ENCODE results near the gene LAGE3. TPM values are rescaled to one million over a fixed set of nuclear protein-coding genes. Genes with fewer than 3 reads are reported as not detected.

LAGE3 gene
- polyA plus RNA-seq, 4 donors, result 11.4 to 19.4 (median 13.4) TPM

DNA sequence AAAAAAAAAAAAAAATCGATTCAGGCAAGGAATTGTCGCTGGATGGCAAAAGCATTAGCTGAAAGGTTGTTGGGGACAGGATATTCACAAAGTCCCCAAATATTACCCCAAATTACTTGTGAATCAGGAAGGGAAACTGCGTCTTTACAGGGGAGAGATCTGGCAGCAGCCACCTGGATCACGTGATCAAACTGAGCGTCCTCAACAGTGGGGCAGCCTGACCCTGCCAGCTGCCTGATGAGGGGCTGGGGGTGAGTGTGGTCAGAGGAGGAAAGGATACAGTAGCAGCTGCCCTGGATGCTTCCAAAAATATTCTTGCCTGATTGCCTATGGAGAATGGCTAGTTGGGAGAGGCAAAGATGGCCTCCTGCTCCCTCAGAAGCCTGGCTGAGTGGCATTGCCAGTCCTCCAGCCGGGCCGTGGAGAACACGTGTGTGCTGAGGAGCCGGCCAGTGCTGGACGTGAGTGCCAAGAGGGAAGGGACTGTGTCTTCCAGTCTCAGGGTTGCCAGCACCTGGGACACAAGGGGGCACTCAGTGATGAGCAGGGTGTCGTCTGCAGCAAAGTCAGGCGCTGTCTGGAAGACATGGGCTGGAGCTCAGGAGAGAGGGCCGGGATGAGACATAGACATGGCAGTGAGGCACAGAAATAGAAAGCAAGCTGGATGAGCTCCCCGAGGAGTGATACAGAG lies 3.0 kb upstream of the LAGE3 start:
- DNase-seq (ENCODE audit: low read depth in 4 of 4, low spot score in 2 of 4), result no peak

- no peak for DNase-seq (ENCODE audit: low read depth in 4 of 4, low spot score in 2 of 4)
These were observed 2.1 kb upstream of the LAGE3 start for GRCh38 chrX:154481195-154481594.

- no peak for DNase-seq (ENCODE audit: low read depth in 4 of 4, low spot score in 2 of 4)
These were observed 1.1 kb downstream of the LAGE3 start for GRCh38 chrX:154477891-154478477.

- no peak for DNase-seq (ENCODE audit: low read depth in 4 of 4, low spot score in 2 of 4)
These were observed 2.3 kb downstream of the LAGE3 start for GRCh38 chrX:154476821-154477220.

GRCh38 chrX:154473683-154474082 lies 5.4 kb downstream of the LAGE3 start:
- DNase-seq (ENCODE audit: low read depth in 4 of 4, low spot score in 2 of 4), result no peak

GRCh38 chrX:154472685-154473632 lies 6.1 kb downstream of the LAGE3 start:
- DNase-seq (ENCODE audit: low read depth in 4 of 4, low spot score in 2 of 4), result no peak

- no peak for DNase-seq (ENCODE audit: low read depth in 4 of 4, low spot score in 2 of 4)
These were observed 7.0 kb downstream of the LAGE3 start for GRCh38 chrX:154471839-154472684.

DNA sequence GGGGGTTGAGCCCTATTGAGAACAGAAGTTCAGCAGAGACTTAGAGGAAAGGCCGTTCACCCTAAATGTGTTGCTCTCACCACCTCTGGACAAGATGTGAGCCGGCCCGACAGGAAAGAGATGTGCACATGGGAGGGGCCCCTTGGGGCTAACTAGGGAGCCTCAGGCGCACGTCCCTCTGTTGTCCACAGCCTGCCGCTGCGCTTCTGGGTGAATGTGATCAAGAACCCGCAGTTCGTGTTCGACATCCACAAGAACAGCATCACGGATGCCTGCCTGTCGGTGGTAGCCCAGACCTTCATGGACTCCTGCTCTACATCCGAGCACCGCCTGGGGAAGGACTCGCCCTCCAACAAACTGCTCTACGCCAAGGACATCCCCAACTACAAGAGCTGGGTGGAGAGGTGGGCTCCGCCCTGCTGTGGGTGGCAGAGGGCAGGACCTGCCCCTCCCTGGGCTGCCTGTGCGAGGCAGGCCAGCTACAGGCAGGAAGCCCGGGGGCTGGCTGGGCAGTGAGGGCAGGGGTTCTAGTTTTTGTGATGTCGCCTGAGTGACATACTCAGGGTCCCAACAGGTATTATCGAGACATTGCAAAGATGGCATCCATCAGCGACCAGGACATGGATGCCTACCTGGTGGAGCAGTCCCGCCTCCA lies 8.0 kb downstream of the LAGE3 start:
- no peak for DNase-seq (ENCODE audit: low read depth in 4 of 4, low spot score in 2 of 4)

DNA sequence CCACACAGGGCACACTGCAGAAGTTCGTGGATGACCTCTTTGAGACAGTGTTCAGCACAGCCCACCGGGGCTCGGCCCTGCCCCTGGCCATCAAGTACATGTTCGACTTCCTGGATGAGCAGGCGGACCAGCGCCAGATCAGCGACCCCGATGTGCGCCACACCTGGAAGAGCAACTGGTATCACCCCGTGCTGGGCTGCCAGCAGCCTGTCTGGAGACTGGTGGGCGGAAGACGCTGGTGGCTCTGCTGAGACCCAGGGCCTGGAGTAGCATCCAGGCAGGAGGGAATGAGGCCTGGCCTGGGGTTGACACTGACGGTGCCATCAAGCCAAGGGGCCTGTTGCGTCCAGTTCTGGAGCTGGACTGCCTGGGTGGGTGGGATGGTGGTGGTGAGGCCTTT lies 8.6 kb downstream of the LAGE3 start:
- DNase-seq (ENCODE audit: low read depth in 4 of 4, low spot score in 2 of 4), result no peak

DNA sequence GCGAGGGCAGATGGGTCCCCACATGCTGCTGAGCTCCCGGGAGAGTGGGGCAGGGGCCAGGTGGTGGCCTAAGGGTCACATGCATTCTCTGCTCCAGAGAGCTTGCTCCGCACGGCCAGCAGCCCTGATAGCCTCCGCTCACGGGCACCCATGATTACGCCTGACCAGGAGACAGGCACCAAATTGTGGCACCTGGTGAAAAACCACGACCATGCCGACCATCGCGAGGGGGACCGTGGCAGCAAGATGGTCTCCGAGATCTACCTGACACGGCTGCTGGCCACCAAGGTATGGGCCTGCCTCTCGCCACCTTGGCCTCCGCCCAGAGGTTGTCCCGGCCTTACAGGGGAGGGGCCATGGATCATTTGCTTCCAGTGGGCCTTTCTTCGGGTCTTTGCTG lies 9.2 kb downstream of the LAGE3 start:
- DNase-seq (ENCODE audit: low read depth in 4 of 4, low spot score in 2 of 4), result no peak

GRCh38 chrX:154469114-154469513 lies 10.0 kb downstream of the LAGE3 start:
- no peak for DNase-seq (ENCODE audit: low read depth in 4 of 4, low spot score in 2 of 4)

DNA sequence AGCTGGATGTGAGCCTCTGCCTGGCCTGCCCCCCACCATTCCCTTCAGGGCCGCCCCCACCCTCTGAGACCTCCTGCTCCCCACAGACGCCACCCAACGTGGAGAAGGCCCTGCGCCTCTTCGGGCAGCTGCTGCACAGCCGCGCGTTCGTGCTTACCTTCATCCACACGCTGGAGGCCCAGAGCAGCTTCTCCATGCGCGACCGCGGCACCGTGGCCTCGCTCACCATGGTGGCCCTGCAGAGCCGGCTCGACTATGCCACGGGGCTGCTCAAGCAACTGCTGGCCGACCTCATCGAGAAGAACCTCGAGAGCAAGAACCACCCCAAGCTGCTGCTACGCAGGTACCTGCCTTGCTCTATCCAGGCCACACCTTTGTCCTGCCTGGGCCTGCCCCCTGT lies 10.9 kb downstream of the LAGE3 start:
- no peak for DNase-seq (ENCODE audit: low read depth in 4 of 4, low spot score in 2 of 4)

GRCh38 chrX:154467556-154467955 lies 11.5 kb downstream of the LAGE3 start:
- no peak for DNase-seq (ENCODE audit: low read depth in 4 of 4, low spot score in 2 of 4)

GRCh38 chrX:154466907-154467306 lies 12.2 kb downstream of the LAGE3 start:
- no peak for DNase-seq (ENCODE audit: low read depth in 4 of 4, low spot score in 2 of 4)

DNA sequence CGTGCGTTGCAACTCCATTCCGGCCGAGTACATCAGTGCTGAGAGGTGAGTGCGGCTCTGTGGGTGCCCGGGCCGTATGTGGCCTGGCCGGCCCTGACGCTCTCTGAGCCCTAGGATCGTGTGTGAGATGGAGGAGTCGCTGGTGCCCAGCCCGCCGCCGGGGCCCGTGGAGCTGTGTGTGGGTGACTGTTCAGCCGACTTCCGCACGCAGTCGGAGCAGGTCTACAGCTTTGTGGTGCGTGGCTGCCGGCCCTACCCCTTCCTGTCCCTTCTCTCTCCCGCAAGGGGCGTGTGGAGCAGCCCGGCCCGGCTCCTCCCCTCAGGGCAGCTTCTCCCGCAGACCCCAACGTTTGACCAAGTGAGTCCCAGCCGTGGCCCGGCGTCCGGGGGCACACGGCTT lies 13.0 kb downstream of the LAGE3 start:
- DNase-seq (ENCODE audit: low read depth in 4 of 4, low spot score in 2 of 4), result no peak

DNA sequence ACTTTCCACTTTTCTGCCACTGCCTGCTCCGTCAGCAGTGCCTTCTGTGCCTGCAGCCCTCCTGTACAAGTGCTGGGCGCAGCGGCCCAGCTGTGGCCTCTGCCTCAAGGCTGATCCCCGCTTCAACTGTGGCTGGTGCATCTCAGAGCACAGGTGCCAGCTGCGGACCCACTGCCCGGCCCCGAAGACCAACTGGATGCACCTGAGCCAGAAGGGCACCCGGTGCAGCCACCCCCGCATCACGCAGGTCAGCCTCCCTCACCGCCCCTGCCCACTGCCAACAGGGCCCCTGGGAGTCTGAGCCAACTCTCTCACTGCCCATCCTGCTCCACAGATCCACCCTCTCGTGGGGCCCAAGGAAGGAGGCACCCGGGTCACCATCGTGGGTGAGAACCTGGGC lies 13.5 kb downstream of the LAGE3 start:
- no peak for DNase-seq (ENCODE audit: low read depth in 4 of 4, low spot score in 2 of 4)

DNA sequence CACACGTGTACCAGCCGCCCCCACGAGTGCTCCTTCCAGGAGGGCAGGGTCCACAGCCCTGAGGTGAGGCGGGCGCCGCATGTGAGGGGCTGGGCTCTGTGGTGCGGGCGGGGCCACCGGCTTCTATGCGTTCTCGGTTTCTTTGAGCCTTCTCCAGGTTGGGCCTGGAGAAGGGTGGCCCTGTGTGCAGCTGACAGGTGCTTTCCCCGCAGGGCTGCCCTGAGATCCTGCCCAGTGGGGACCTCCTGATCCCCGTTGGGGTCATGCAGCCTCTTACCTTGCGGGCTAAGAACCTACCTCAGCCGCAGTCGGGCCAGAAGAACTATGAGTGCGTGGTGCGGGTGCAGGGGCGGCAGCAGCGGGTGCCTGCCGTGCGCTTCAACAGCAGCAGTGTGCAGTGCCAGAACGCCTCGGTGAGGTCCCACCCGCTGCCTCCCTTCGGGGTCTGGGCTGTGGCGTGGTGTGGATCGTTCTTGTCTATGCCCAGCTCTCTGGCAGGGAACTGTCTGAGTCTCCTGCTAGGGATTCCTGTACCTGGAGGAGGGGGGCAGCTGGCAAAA lies 14.2 kb downstream of the LAGE3 start:
- DNase-seq (ENCODE audit: low read depth in 4 of 4, low spot score in 2 of 4), result no peak

- DNase-seq (ENCODE audit: low read depth in 4 of 4, low spot score in 2 of 4), result no peak
These were observed 15.4 kb downstream of the LAGE3 start for GRCh38 chrX:154463611-154464220.

GRCh38 chrX:154462396-154462795 lies 16.7 kb downstream of the LAGE3 start:
- DNase-seq (ENCODE audit: low read depth in 4 of 4, low spot score in 2 of 4), result no peak

All from left renal cortex interstitium (tissue), 4 donors.